Neural crest cell (in vitro differentiated cells): ENCODE results near the gene WDR7. TPM values are rescaled to one million over a fixed set of nuclear protein-coding genes. Genes with fewer than 3 reads are reported as not detected.
A peak's percentile ranks its signal among the peaks of the same experiment; 100 is the strongest.

Experiments used
- DNase-seq: peaks from one replicate; pipeline ENCODE4 v3.0.0; 2021; ENCODE audit warnings: low read depth, mixed read lengths, low spot score
- H3K27ac Mint-ChIP-seq: one replicate; pipeline ENCODE4 v1.8.0; 2021; ENCODE audit warnings: mild to moderate bottlenecking, mixed read lengths; ENCODE audit not compliant: unreplicated experiment
- H3K27me3 Mint-ChIP-seq: 2 replicates; pipeline ENCODE4 v1.8.0; 2021; ENCODE audit warnings: low read depth, mild to moderate bottlenecking, mixed read lengths
- H3K36me3 Mint-ChIP-seq: 2 replicates; pipeline ENCODE4 v1.8.0; 2021; ENCODE audit warnings: low read depth, mild to moderate bottlenecking, mixed read lengths
- H3K4me1 Mint-ChIP-seq: 2 replicates; pipeline ENCODE4 v1.8.0; 2021; ENCODE audit warnings: mixed read lengths
- H3K4me3 Mint-ChIP-seq: one replicate; pipeline ENCODE4 v1.8.0; 2021; ENCODE audit warnings: mild to moderate bottlenecking, mixed read lengths
- H3K9me3 Mint-ChIP-seq: 2 replicates; pipeline ENCODE4 v1.8.0; 2021; ENCODE audit warnings: mixed read lengths
- CTCF ChIP-seq: fragments of 200-600 bp; sonication (generic); conservative IDR thresholded peaks from 2 replicates; pipeline ENCODE4 v1.5.0; 2021; ENCODE audit warnings: antibody characterized with exemption, mild to moderate bottlenecking
- total RNA-seq: library from RNA; stranded (reverse); gene quantifications from 2 replicates; pipeline ENCODE4 v1.2.1, GENCODE V29; 2021

Gene WDR7
- total RNA-seq, 1 donor from 2014 or later = 17.3 TPM

GRCh38 chr18:57062178-57062577 lies 411.0 kb downstream of the WDR7 start:
- H3K4me1 Mint-ChIP-seq = peaks cover 15% of the 10 kb centered on the region
- H3K36me3 Mint-ChIP-seq = no peaks in the 10 kb centered on the region
- H3K27ac Mint-ChIP-seq = peak overlapping the region; percentile 76
- TF ChIP-seq CTCF = no peak
- DNase-seq = no peak
- H3K27me3 Mint-ChIP-seq = peaks cover 2% of the 10 kb centered on the region
- no peaks in the 10 kb centered on the region for H3K9me3 Mint-ChIP-seq
- no peak overlapping the region for H3K4me3 Mint-ChIP-seq

- TF ChIP-seq CTCF = no peak
- Mint-ChIP-seq H3K27me3 (peaks cover 2% of the 10 kb centered on the region), H3K9me3 (no peaks in the 10 kb centered on the region), H3K4me1 (peaks cover 15% of the 10 kb centered on the region), H3K36me3 (no peaks in the 10 kb centered on the region), H3K27ac (no peak overlapping the region), H3K4me3 (no peak overlapping the region)
- no peak for DNase-seq
Observed at GRCh38 chr18:57062844-57063243, 411.7 kb downstream of the WDR7 start.

- H3K4me3 Mint-ChIP-seq = no peak overlapping the region
- H3K9me3 Mint-ChIP-seq = no peaks in the 10 kb centered on the region
- peak overlapping the region; percentile 91 for H3K27ac Mint-ChIP-seq
- H3K36me3 Mint-ChIP-seq = no peaks in the 10 kb centered on the region
- no peak for DNase-seq
- H3K4me1 Mint-ChIP-seq = peaks cover 15% of the 10 kb centered on the region
- no peak for TF ChIP-seq CTCF
- H3K27me3 Mint-ChIP-seq = no peaks in the 10 kb centered on the region
Observed at GRCh38 chr18:57063601-57064103, 412.5 kb downstream of the WDR7 start.

- H3K27me3 Mint-ChIP-seq = peaks cover 3% of the 10 kb centered on the region
- H3K9me3 Mint-ChIP-seq = no peaks in the 10 kb centered on the region
- H3K4me1 Mint-ChIP-seq = peaks cover 22% of the 10 kb centered on the region
- no peak overlapping the region for H3K4me3 Mint-ChIP-seq
- DNase-seq = no peak
- no peak overlapping the region for H3K27ac Mint-ChIP-seq
- TF ChIP-seq CTCF = no peak
- no peaks in the 10 kb centered on the region for H3K36me3 Mint-ChIP-seq
Observed at GRCh38 chr18:57073501-57074187, 422.5 kb downstream of the WDR7 start.

GRCh38 chr18:57075716-57076400 lies 424.7 kb downstream of the WDR7 start:
- no peak overlapping the region for H3K27ac Mint-ChIP-seq
- H3K9me3 Mint-ChIP-seq = peaks cover 4% of the 10 kb centered on the region
- H3K4me1 Mint-ChIP-seq = peaks cover 38% of the 10 kb centered on the region
- H3K27me3 Mint-ChIP-seq = peaks cover 2% of the 10 kb centered on the region
- peak overlapping the region; percentile 10 for H3K4me3 Mint-ChIP-seq
- no peak for TF ChIP-seq CTCF
- peak; percentile 11 for DNase-seq
- no peaks in the 10 kb centered on the region for H3K36me3 Mint-ChIP-seq
